Spleen (tissue), 11 donors: ENCODE measurements around the gene FAT1. TPM values are rescaled to one million over a fixed set of nuclear protein-coding genes. Genes with fewer than 3 reads are reported as not detected.

ENCODE experiments used
- DNase-seq: peaks from one replicate; pipeline ENCODE4 v3.0.0-alpha.2; 2020
- H3K27ac ChIP-seq, 8 donors: fragments of 200-600 bp; sonication (generic) in 7 of 8; 1 replicate in 4 of 8; 2 replicates in 4 of 8; pipeline versions ENCODE4 v1.5.0 to v1.8.0; 2016 to 2021; ENCODE audit warnings: inconsistent platforms in 4 of 8, mild to moderate bottlenecking in 4 of 8, moderate library complexity in 1 of 8
- H3K27me3 ChIP-seq, 7 donors: fragments of 200-600 bp; sonication (generic) in 6 of 7; replicated peaks in 1 of 7; 1 replicate in 4 of 7; 2 replicates in 3 of 7; pipeline versions ENCODE4 v1.5.0 to v1.8.0; 2016 to 2021; ENCODE audit warnings: inconsistent platforms in 3 of 7, mild to moderate bottlenecking in 1 of 7
- H3K36me3 ChIP-seq, 6 donors: fragments of 200-600 bp; sonication (generic) in 5 of 6; 1 replicate in 4 of 6; 2 replicates in 2 of 6; pipeline versions ENCODE4 v1.5.0 to v1.8.0; 2016 to 2021; ENCODE audit warnings: inconsistent platforms in 2 of 6
- H3K4me1 ChIP-seq, 6 donors: fragments of 200-600 bp; sonication (generic) in 5 of 6; 1 replicate in 3 of 6; 2 replicates in 3 of 6; pipeline versions ENCODE4 v1.5.0 to v1.8.0; 2016 to 2021; ENCODE audit warnings: inconsistent platforms in 3 of 6
- H3K4me3 ChIP-seq, 8 donors: fragments of 200-600 bp; sonication (generic) in 7 of 8; 1 replicate in 4 of 8; 2 replicates in 4 of 8; pipeline versions ENCODE4 v1.5.0 to v1.8.0; 2016 to 2021; ENCODE audit warnings: inconsistent platforms in 4 of 8, mild to moderate bottlenecking in 4 of 8, moderate library complexity in 2 of 8
- H3K9me3 ChIP-seq, 8 donors: fragments of 200-600 bp; sonication (generic) in 7 of 8; 1 replicate in 4 of 8; 2 replicates in 4 of 8; pipeline versions ENCODE4 v1.5.0 to v1.8.0; 2016 to 2021; ENCODE audit warnings: inconsistent platforms in 4 of 8
- POLR2A ChIP-seq, 3 donors: fragments of 450-650 bp; IDR thresholded peaks; one replicate each; pipeline ENCODE4 v1.5.1; 2017; ENCODE audit warnings: antibody characterized with exemption in 3 of 3, mild to moderate bottlenecking in 1 of 3
- POLR2AphosphoS5 ChIP-seq, 3 donors: sonication (generic); formaldehyde crosslinking; IDR thresholded peaks; one replicate each; pipeline ENCODE4 v1.5.1; 2017; ENCODE audit warnings: antibody characterized with exemption in 3 of 3
- WGBS, 5 donors: extraction: QIAGEN DNeasy Blood & Tissue Kit in 3 of 5; methylation state at CpG; one replicate each; pipeline versions ENCODE4 v1.1.5 to v1.1.7; 2013 to 2018; 5-methylcytosine and 5-hydroxymethylcytosine counted together
- intact Hi-C: fragments of 100-400 bp; cut with DNase I; formaldehyde crosslinking; loops from one replicate; pipeline ENCODE4 v1.15.0; 2023; ENCODE audit warnings: low total_unique reads
- polyA plus RNA-seq, 3 donors: library from polyadenylated mRNA; stranded (reverse); fragments of 200-250 nt; gene quantifications; one replicate each; pipeline ENCODE4 v1.2.1, GENCODE V29; 2013
- total RNA-seq, 7 donors: library from RNA; depleted of rRNA in 3 of 7; stranded (reverse); fragments of >200 nt in 3 of 7; fragmentation: NEBNext Ultra II Directional in 4 of 7; extraction: Animal tissue kit (Norgen Biotek cat#: 25700) in 4 of 7; gene quantifications; one replicate each; pipeline versions ENCODE4 v1.1.0 to v1.2.1, GENCODE V29; 2016 to 2021
- TF ChIP-seq, protein P1 (sequence below), 11 experiments: fragments of 200-600 bp in 7 of 11; fragments of 450-650 bp in 4 of 11; sonication (generic) in 4 of 11; IDR thresholded peaks in 8 of 11; conservative IDR thresholded peaks in 3 of 11; 1 replicate in 7 of 11; 2 replicates in 4 of 11; pipeline versions ENCODE4 v1.4.0 to v1.8.0; 2016 to 2021; ENCODE audit warnings: antibody characterized with exemption in 11 of 11, inconsistent platforms in 4 of 11, mild to moderate bottlenecking in 1 of 11
- donor health status: healthy with polysubstance abuse.
- donor health status: DM: no; HTN: no; CAD: no; lungs with moderate emphysema.
- donor health status: DM: no; HTN: no; CAD: no.
- donor health status: Bipolar disorder and iron deficiency.
- donor health status: healthy.
- donor health status: DM: no; HTN: no; CAD: no.
- donor health status: DM: yes; HTN: yes; CAD: no.

FAT1 gene
- total and polyA plus RNA-seq, 10 donors, result 0.87 to 20.0 (median 4.6) TPM

DNA sequence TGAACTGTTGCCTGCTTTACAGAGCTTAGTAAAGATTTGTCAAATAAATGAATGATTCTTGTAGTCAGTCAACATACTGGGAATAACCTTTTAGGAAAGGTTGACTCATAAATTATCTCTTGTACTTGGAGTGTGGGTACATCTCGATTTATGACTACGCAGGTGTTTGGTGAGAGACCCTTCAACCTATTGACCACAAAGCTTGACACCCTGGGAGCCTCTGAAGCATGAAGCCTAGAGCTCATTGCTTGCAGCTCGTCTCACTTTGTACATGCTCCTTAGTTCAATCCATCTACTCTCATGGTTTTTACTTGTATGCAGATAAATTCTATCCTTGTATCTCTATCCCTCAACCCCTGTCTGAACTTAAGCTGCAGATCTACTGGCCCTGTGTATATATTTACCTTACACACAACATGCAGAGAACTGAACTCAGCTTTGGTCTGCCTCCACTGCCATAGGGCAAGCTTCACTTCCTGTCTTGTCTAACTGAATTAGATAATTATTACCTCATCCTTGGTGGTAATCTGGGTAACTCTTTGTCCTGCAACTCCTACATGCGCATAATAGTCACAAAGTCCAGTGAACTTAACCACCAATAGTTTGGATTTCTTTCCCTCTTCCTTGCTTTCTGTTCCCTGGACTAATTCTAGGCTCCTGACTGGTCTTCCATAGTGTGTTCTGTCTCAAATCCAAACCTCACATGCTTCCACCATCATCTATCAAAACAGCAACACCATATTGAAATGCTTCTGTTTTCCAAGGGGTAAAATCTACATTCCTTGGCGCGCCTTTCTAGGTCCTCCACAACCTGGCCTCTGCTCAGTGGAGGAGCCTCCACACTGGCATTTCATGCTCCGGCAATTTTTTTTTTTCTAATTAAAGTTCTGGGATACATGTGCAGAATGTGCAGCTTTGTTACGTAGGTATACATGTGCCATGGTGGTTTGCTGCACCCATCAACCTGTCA is 32.2 kb upstream of the FAT1 start:
- WGBS, 5 donors, result 88 to 92% (median 90%) methylated on average over 8 of the region's 8 CpGs
- TF ChIP-seq, protein P1, sequence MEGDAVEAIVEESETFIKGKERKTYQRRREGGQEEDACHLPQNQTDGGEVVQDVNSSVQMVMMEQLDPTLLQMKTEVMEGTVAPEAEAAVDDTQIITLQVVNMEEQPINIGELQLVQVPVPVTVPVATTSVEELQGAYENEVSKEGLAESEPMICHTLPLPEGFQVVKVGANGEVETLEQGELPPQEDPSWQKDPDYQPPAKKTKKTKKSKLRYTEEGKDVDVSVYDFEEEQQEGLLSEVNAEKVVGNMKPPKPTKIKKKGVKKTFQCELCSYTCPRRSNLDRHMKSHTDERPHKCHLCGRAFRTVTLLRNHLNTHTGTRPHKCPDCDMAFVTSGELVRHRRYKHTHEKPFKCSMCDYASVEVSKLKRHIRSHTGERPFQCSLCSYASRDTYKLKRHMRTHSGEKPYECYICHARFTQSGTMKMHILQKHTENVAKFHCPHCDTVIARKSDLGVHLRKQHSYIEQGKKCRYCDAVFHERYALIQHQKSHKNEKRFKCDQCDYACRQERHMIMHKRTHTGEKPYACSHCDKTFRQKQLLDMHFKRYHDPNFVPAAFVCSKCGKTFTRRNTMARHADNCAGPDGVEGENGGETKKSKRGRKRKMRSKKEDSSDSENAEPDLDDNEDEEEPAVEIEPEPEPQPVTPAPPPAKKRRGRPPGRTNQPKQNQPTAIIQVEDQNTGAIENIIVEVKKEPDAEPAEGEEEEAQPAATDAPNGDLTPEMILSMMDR (IDR thresholded peaks at IDR 0.05 in 8 of 11, conservative IDR thresholded peaks at IDR 0.05 in 3 of 11), result no peak
- no peak for TF ChIP-seq POLR2AphosphoS5 (IDR thresholded peaks at IDR 0.05)
- no peak for TF ChIP-seq POLR2A (IDR thresholded peaks at IDR 0.05)
- H3K4me3 ChIP-seq, result no peak overlapping the region
- intact Hi-C loops, result no loop called here
- H3K27ac ChIP-seq, result no peak overlapping the region
- H3K27me3 ChIP-seq, result no peaks in the 10 kb centered on the region
- no peak for DNase-seq
- no peaks in the 10 kb centered on the region for H3K4me1 ChIP-seq
- H3K9me3 ChIP-seq, result peaks cover 0 to 21% (median 2%) of the 10 kb centered on the region in 8 donors
- no peaks in the 10 kb centered on the region for H3K36me3 ChIP-seq

DNA sequence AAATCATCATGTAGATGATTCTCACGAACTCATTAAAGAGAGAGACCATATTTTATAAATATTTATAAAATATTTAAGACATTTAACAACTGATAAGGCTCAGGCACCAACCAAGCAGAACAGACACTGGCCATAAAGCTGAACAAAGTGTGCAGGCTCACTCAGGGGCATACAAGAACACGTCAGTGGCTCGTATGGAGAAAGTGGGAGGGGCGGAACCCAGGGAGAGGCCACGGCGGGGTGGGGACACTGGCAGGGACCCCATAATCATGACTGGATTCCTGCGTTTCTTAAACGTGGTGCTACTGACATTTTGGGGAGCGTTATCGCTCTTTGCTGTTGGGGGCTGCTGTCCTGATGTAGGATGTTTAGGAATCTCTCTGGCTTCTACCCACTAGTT is 31.3 kb upstream of the FAT1 start:
- intact Hi-C loops, result no loop called here

DNA sequence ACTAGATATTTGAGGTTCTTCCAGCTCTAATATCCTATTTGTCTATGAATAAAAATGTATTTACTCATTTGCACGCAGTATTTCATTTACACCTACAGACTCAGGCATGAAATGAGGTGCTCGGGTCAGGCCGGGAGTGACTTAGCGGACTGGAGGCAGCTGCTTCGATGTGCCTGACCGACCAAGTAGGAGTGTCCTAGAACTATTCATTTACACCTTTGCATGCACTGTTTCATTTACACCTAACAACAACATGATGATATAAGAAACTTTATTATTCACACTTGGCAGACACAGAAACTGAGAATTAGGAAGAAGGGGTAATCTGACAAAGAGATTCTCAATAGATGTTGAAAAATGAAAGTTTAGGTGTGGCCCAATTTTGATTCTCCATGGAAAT is 28.7 kb upstream of the FAT1 start:
- intact Hi-C loops, result no loop called here

More for the DNA sequence above, 31.3 kb upstream of the FAT1 start:
- TF ChIP-seq POLR2AphosphoS5 (IDR thresholded peaks at IDR 0.05), result no peak
- TF ChIP-seq, protein P1 (IDR thresholded peaks at IDR 0.05 in 8 of 11, conservative IDR thresholded peaks at IDR 0.05 in 3 of 11), result no peak
- TF ChIP-seq POLR2A (IDR thresholded peaks at IDR 0.05), result no peak
- WGBS, 5 donors, result 79 to 87% (median 81%) methylated on average over 10 of the region's 10 CpGs
- no peak for DNase-seq
- Histone ChIP-seq H3K27ac (no peak overlapping the region), H3K27me3 (no peaks in the 10 kb centered on the region), H3K36me3 (no peaks in the 10 kb centered on the region), H3K4me1 (no peaks in the 10 kb centered on the region), H3K4me3 (no peak overlapping the region), H3K9me3 (peaks cover 0 to 19% (median 2%) of the 10 kb centered on the region in 8 donors)

More for the DNA sequence above, 28.7 kb upstream of the FAT1 start:
- TF ChIP-seq POLR2AphosphoS5 (IDR thresholded peaks at IDR 0.05) (no peak), POLR2A (IDR thresholded peaks at IDR 0.05) (no peak)
- TF ChIP-seq, protein P1 (IDR thresholded peaks at IDR 0.05 in 8 of 11, conservative IDR thresholded peaks at IDR 0.05 in 3 of 11), result no peak
- H3K4me3 ChIP-seq, result no peak overlapping the region
- no peaks in the 10 kb centered on the region for H3K36me3 ChIP-seq
- H3K27ac ChIP-seq, result no peak overlapping the region
- H3K4me1 ChIP-seq, result no peaks in the 10 kb centered on the region
- no peaks in the 10 kb centered on the region for H3K27me3 ChIP-seq
- no peak for DNase-seq
- peaks cover 0 to 13% (median 2%) of the 10 kb centered on the region in 8 donors for H3K9me3 ChIP-seq
- 82 to 94% (median 91%) methylated on average over 6 of the region's 6 CpGs for WGBS, 5 donors
